ENCODE measurements around the gene NOP10. TPM values are rescaled to one million over a fixed set of nuclear protein-coding genes. Genes with fewer than 3 reads are reported as not detected.

Gene NOP10
- total and polyA plus RNA-seq, 2 of the 13 experiments (the other 11 are each of a cell fraction or from before 2014, with no cell fraction given): 239 to 369 TPM

DNA sequence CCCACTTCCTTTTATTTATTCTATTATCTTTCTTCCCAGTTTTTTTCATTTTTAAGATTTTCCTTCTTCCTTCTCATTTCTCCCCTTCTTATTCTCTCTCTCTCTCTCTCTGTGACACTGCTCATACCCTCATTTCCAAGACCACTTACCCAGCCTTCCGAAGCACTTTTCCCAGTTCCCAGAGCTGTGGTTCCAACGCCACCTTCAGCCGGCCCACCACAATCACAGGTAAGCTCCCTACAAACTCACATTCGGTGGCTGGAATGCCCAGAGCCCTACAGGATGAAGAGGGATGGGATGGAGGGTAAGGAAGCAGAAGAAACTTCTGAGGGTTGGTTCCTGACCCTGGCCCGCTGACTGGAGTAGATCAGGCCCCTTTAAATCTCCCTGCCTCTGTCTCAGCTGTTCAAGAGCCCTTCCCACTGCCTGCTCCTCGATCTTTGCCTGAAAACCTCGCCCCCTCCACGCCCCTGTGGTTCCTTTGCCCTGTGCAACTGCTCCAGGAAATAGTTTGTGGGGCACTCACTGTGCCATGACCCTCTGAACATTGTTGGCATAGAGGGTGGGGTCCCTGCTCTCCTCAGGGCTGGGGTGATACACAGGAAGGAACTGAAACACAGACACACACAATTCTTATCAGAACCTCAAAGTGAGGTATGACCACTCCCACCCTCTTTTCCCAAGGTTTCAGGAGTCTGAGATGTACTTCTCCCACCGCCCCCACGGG lies 19.3 kb upstream of the NOP10 start:
- no peak for TF ChIP-seq PAF1 (CRISPR knock-in tag; IDR thresholded peaks at IDR 0.05)
- no peak for TF ChIP-seq KDM1A (CRISPR knock-in tag; IDR thresholded peaks at IDR 0.05)
- TF ChIP-seq, protein P1, sequence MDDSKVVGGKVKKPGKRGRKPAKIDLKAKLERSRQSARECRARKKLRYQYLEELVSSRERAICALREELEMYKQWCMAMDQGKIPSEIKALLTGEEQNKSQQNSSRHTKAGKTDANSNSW (CRISPR knock-in tag; IDR thresholded peaks at IDR 0.05; ENCODE audit: borderline replicate concordance): no peak
- no peak for TF ChIP-seq ONECUT2 (CRISPR knock-in tag; IDR thresholded peaks at IDR 0.05)
- no peak for TF ChIP-seq TCF12 (IDR thresholded peaks at IDR 0.05)
- no peak for TF ChIP-seq TCF12 (CRISPR knock-in tag; IDR thresholded peaks at IDR 0.05)
- POLR2A ChIA-PET: no interaction called here
- DNase-seq (ENCODE audit: low spot score): no peak
- in situ Hi-C loops (cut with HindIII; ENCODE audit: extremely low pct_ligation_motif_present, low pct_unique_long_range_greater_than_20kb) (loop anchor here (10.0 to 25.0 kb wide), 2 partner anchors 73 to 300 kb away; partner anchors contain the start of gene GOLGA8A), intact Hi-C loops (cut with micrococcal nuclease; ENCODE audit: unreplicated experiment) (no loop called here)
- no peaks in the 10 kb centered on the region for H3K27me3 ChIP-seq (ENCODE audit: control insufficient read depth in 1 of 2, insufficient read depth in 2 of 2, low read length in 2 of 2)
- 92% methylated on average over 8 of the region's 10 CpGs for WGBS (ENCODE audit: low lambda C conversion rate)
- H3K79me2 ChIP-seq (ENCODE audit: insufficient read depth, low read length): peaks cover 2% of the 10 kb centered on the region
- H3K4me1 ChIP-seq (ENCODE audit: insufficient read depth, low read length): peaks cover 11% of the 10 kb centered on the region
- BruUV-seq (replicated peaks): no TSS peak
- H3K27ac ChIP-seq (ENCODE audit: extremely low read length, insufficient read depth, low read length): no peak overlapping the region
- H4K20me1 ChIP-seq (ENCODE audit: insufficient read depth, low read length): no peaks in the 10 kb centered on the region
- no peak overlapping the region for H3K4me3 ChIP-seq (replicated peaks in 1 of 3; ENCODE audit: insufficient read depth in 1 of 3, low read depth in 2 of 3, low read length in 3 of 3)
- H3K9ac ChIP-seq (ENCODE audit: insufficient read depth, low read depth, low read length): no peak overlapping the region
- H3K4me2 ChIP-seq (ENCODE audit: low read depth, low read length): no peak overlapping the region
- no peak for FAIRE-seq
- no peak for ATAC-seq
- CTCF ChIA-PET (ENCODE audit: low intra/inter-chr PET ratio, low total read pairs): no interaction called here
- H3K36me3 ChIP-seq (replicated peaks in 1 of 2; ENCODE audit: control insufficient read depth in 1 of 2, insufficient read depth in 2 of 2, low read length in 2 of 2): peaks cover 3 to 7% of the 10 kb centered on the region in 2 experiments; a peak in 3 of 5 replicates
- no peak overlapping the region for H2AFZ ChIP-seq (ENCODE audit: low read length)
- no peaks in the 10 kb centered on the region for H3K9me3 ChIP-seq (ENCODE audit: low read length)

DNA sequence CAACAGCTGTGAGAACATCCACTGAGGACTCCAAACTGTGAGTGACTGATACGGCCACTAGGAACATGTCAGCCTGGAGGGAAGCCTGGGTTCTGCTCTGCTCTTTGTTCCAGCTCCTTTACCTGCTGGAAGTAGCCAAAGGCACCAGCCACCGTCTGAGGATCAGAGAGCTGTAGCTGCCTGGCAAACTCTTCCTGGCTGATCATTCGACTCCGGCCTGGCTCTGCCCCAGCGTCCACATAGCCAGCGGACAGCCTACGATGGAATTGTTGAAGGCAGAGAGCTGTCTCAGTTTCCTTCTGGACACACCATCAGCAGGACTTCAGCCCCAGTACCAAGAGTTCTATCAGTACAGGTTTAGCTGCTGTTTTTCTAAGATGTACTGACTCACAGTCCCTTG lies 18.3 kb upstream of the NOP10 start:
- no peak overlapping the region for H2AFZ ChIP-seq (ENCODE audit: low read length)
- ATAC-seq (no peak), DNase-seq (ENCODE audit: low spot score) (no peak), FAIRE-seq (no peak)
- H3K4me3 ChIP-seq (replicated peaks in 1 of 3; ENCODE audit: insufficient read depth in 1 of 3, low read depth in 2 of 3, low read length in 3 of 3): no peak overlapping the region
- in situ Hi-C loops (cut with HindIII; ENCODE audit: extremely low pct_ligation_motif_present, low pct_unique_long_range_greater_than_20kb) (loop anchor here (10.0 to 25.0 kb wide), 2 partner anchors 74 to 299 kb away; partner anchors contain the start of gene GOLGA8A), intact Hi-C loops (cut with micrococcal nuclease; ENCODE audit: unreplicated experiment) (no loop called here)
- H3K4me1 ChIP-seq (ENCODE audit: insufficient read depth, low read length): peaks cover 11% of the 10 kb centered on the region
- 100% methylated on average over 1 of the region's 7 CpGs for WGBS (ENCODE audit: low lambda C conversion rate)
- ChIA-PET CTCF (ENCODE audit: low intra/inter-chr PET ratio, low total read pairs) (no interaction called here), POLR2A (no interaction called here)
- H3K9ac ChIP-seq (ENCODE audit: insufficient read depth, low read depth, low read length): no peak overlapping the region
- H3K79me2 ChIP-seq (ENCODE audit: insufficient read depth, low read length): peaks cover 2% of the 10 kb centered on the region
- H3K9me3 ChIP-seq (ENCODE audit: low read length): no peaks in the 10 kb centered on the region
- H3K4me2 ChIP-seq (ENCODE audit: low read depth, low read length): no peak overlapping the region
- no TSS peak for BruUV-seq (replicated peaks)
- no peaks in the 10 kb centered on the region for H3K27me3 ChIP-seq (ENCODE audit: control insufficient read depth in 1 of 2, insufficient read depth in 2 of 2, low read length in 2 of 2)
- no peaks in the 10 kb centered on the region for H4K20me1 ChIP-seq (ENCODE audit: insufficient read depth, low read length)
- no peak overlapping the region for H3K27ac ChIP-seq (ENCODE audit: extremely low read length, insufficient read depth, low read length)
- H3K36me3 ChIP-seq (replicated peaks in 1 of 2; ENCODE audit: control insufficient read depth in 1 of 2, insufficient read depth in 2 of 2, low read length in 2 of 2): peaks cover 3 to 7% of the 10 kb centered on the region in 2 experiments; a peak in 3 of 5 replicates
- TF ChIP-seq ZEB1 (IDR thresholded peaks at IDR 0.05; ENCODE audit: insufficient replicate concordance, low read depth): no peak
- no peak for TF ChIP-seq ZNF652 (CRISPR knock-in tag; IDR thresholded peaks at IDR 0.05; ENCODE audit: borderline replicate concordance, low read depth)
- no peak for TF ChIP-seq ZMAT3 (CRISPR knock-in tag; conservative IDR thresholded peaks at IDR 0.05)
- TF ChIP-seq, protein P2, sequence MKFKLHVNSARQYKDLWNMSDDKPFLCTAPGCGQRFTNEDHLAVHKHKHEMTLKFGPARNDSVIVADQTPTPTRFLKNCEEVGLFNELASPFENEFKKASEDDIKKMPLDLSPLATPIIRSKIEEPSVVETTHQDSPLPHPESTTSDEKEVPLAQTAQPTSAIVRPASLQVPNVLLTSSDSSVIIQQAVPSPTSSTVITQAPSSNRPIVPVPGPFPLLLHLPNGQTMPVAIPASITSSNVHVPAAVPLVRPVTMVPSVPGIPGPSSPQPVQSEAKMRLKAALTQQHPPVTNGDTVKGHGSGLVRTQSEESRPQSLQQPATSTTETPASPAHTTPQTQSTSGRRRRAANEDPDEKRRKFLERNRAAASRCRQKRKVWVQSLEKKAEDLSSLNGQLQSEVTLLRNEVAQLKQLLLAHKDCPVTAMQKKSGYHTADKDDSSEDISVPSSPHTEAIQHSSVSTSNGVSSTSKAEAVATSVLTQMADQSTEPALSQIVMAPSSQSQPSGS (CRISPR knock-in tag; IDR thresholded peaks at IDR 0.05): no peak
- TF ChIP-seq ZNF775 (CRISPR knock-in tag; IDR thresholded peaks at IDR 0.05; ENCODE audit: borderline replicate concordance): no peak
- no peak for TF ChIP-seq ZNF138 (CRISPR knock-in tag; IDR thresholded peaks at IDR 0.05; ENCODE audit: low read depth)
- no peak for TF ChIP-seq ZNF136 (CRISPR knock-in tag; IDR thresholded peaks at IDR 0.05; ENCODE audit: low read depth)
- TF ChIP-seq HNRNPUL1 (IDR thresholded peaks at IDR 0.05; ENCODE audit: low read depth, low read length): no peak
- no peak for TF ChIP-seq ZNF891 (CRISPR knock-in tag; IDR thresholded peaks at IDR 0.05)
- no peak for TF ChIP-seq BHLHE40 (IDR thresholded peaks at IDR 0.05; ENCODE audit: low read length)
- TF ChIP-seq BRCA1 (CRISPR knock-in tag; IDR thresholded peaks at IDR 0.05): no peak
- no peak for TF ChIP-seq SALL1 (CRISPR knock-in tag; IDR thresholded peaks at IDR 0.05)
